IPS-18c (cell line): Measurements from ENCODE around the gene CCNL2.
"Not testable (repeated sequence)": the region's sequence is repeated elsewhere in the genome, so short reads cannot be mapped to it uniquely, and the experiment has no call there.

Experiments
- H3K4me3 ChIP-seq: 2 replicates; pipeline ENCODE4 v1.7.0; 2013; ENCODE audit warnings: low read depth, mild to moderate bottlenecking, low read length, moderate library complexity; ENCODE audit not compliant: insufficient read depth
- H3K9me3 ChIP-seq: one replicate; pipeline ENCODE4 v1.6.1; 2013; ENCODE audit warnings: mild to moderate bottlenecking, low read length, moderate library complexity; ENCODE audit not compliant: control insufficient read depth, insufficient read depth

Gene CCNL2

DNA sequence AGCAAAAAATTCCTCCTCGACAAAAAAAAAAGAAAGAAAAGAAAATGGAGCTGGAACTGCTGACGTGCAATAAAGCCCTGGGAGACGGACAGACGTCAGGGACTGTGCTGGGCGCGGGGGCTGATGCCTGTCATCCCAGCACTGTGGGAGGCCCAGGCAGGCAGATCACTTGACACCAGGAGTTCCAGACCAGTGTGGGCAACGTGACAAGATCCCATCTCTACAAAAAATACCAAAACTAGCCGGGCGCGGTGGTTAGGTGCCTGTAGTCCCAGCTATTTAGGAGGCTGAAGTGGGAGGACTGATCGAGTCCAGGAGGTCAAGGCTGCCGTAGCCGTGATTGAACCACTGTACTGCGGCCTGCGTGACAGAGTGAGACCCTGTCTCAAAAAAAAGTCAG lies 25.6 kb upstream of the CCNL2 start:
- H3K4me3 ChIP-seq, result no peak overlapping the region

DNA sequence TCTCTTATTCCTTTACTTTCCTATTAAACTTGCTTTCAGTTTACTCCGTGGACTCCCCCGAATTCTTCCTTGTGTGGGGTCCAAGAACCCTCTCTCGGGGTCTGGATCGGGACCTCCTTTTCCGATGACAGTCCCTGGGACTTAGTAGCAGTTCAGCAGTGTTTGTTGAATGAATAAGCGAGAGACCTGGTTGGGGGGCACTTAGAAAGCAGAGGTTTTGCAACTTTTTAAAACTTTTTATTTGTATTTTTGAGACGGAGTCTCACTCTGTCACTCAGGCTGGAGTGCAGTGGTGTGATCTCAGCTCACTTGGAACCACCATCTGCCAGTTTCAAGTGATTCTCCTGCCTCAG lies 24.1 kb upstream of the CCNL2 start:
- Histone ChIP-seq H3K4me3 (no peak overlapping the region), H3K9me3 (no peaks in the 10 kb centered on the region)

More for the DNA sequence above, 25.6 kb upstream of the CCNL2 start:
- no peaks in the 10 kb centered on the region for H3K9me3 ChIP-seq

DNA sequence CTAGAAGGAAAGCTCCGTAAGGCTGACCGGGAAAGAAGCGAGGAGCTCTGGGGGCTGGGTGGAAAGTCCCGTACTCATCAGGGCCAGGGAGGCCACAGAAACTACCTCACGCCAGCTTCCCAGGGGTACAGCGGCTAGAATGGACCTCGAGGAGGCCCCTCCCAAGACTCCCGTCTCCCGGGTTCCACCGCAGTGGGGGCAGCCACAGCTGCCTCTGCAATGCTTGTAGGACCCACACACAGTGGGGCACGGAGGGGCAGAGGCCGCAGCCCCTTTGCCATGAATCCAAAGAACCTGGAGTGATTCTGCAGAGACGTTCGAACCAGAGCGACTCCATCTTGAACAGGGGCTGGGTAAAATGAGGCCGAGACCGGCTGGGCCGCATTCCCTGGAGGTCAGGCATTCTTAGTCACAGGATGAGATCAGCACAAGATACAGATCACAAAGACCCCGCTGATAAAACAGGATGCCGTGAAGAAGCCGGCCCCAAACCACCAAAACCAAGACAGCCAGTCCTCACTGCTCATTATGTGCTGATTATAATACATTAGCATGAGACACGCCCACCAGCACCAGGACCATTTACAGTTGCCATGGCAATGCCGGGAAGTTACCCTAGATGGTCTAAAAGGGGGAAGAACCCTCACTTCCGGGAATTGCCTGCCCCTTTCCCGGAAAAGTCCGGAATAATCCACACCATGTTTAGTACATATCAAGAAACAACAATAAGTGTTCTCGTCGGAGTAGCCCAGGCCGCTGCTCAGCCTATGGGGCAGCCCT lies 23.5 kb upstream of the CCNL2 start:
- H3K4me3 ChIP-seq, result no peak overlapping the region

DNA sequence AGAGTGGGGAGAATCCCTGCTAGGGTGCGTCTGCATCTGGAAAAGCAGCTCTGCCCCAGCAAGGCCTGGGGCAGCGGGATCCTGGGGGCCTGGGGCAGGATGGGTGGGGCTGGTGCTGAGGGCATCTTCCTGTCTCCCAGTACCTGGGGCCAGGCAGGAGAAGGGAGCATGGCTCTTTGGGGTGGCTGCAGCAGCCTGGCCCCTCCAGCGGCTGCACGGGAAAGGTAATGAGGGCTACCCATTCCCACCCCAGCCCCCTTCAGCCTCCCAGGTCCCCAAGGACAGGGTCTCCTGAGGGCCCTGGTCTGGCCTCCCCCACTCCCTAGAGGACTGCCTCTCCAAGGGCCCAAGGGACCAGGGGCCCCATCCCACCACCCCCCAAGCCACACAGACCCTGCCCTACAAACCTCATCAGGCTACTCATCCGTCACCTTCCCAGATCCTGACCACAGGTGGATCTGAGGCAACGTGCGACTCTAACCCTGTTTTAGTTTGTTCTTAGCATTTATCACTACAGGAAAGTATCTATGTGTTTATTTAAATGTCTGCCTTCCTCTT lies 22.9 kb upstream of the CCNL2 start:
- Histone ChIP-seq H3K9me3 (no peaks in the 10 kb centered on the region), H3K4me3 (no peak overlapping the region)

More for the DNA sequence above, 23.5 kb upstream of the CCNL2 start:
- H3K9me3 ChIP-seq, result no peaks in the 10 kb centered on the region

DNA sequence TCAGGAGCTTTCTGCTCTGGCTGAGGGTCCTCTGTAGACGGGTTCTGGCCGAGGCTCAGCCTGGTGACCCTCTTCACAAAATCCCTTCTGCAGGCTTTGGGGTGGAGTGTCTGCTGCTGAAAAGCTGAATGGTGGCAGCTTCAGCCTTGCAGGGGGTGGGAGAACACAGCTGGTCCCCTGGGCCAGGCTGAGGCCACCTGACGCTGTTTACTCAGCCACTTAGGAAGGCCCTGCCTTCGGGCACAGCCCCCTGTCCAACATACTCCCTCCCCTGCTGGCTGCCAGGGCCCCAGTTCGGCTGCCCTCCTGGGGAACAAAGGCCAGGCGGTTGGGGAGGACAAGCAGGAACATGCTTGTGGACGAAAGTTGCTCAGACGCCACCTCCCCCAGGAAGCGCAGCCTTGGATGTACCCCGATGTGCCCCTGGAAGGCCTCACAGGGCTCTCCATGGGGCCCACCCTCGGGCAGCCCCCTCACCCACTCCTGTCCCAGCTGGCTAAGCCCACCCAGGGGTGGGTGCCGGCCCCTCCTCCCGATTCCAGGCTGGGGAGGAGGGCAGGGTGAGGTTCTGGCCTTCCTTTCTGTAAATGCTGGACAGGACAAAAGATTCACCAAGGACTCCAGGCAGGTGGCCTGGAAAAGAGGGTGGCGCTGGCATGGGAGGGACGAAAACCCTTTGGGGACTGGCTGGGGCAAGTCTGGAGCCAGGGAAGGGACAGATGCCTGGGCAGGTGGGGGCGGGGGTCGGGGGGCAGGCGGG lies 22.2 kb upstream of the CCNL2 start, which contains the start of gene ANKRD65:
Gene ANKRD65 (minus strand): TSS at position 130 of the 760 bp plus-strand sequence. CDS start 271 bp downstream, outside the sequence.
- Histone ChIP-seq H3K9me3 (no peaks in the 10 kb centered on the region), H3K4me3 (no peak within 1 kb of the TSS)

DNA sequence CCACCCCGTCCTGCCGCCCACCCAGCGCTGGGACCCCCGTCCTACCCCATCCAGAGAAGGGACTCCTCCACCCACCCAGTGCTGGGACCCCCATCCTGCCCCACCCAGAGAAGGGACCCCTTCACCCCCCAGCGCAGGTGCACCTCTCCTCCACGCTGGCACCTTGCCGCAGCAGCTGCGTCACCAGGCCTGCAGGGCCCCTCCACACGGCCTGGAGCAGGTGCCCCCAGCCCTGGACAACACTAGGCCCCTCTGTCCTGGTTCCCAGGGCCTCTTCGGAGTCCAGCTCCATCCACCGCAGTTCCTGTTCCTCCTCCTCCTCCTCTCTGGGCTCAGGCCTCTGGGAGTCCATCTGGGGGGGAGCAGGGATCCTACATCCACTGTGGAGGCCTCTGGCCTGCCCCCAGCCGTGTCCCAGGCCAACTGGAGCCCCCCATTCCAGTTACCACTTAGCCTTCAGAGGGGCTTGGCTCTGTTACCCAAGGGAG lies 21.6 kb upstream of the CCNL2 start:
- H3K4me3 ChIP-seq, result no peak overlapping the region
- H3K9me3 ChIP-seq, result no peaks in the 10 kb centered on the region

DNA sequence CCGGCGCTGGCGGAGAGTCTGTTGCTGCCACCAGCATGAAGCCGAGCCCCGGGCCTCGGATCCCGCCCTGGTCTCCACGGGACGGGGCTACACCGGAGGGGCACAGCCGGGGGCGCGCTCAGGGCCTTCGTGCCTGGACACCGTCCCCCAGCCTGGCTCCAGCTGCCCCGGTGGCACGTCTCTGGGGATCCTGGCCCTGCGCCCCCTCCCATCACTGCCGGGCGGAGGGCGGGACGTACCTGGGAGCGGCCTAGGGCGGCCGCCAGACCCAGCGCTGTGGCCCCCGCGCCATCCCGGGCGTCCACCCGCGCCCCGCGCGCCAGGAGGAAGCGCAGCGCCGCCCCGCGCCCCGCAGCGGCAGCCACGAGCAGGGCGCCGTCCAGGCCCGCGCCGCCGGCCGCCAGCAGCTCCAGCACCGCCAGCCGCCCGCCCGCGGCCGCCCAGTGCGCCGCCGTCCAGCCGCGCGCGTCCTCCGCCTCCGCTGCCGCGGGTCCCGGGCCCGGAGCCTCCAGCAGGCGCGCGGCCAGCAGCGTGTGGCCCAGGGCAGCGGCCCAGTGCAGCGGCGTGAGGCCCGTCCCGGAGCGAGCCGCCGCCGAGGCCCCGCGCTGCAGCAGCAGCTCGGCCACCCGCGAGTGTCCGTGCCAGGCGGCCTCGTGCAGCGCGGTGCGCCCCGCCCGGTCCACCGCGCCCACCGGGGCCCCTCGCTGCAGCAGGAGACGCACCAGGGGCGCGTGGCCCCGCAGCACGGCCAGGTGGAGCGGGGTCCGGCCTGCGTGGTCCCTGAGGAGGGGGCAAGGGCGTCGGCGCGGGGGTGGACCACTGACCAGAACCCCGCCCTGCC lies 20.9 kb upstream of the CCNL2 start:
- H3K4me3 ChIP-seq, result no peak overlapping the region
- no peaks in the 10 kb centered on the region for H3K9me3 ChIP-seq

DNA sequence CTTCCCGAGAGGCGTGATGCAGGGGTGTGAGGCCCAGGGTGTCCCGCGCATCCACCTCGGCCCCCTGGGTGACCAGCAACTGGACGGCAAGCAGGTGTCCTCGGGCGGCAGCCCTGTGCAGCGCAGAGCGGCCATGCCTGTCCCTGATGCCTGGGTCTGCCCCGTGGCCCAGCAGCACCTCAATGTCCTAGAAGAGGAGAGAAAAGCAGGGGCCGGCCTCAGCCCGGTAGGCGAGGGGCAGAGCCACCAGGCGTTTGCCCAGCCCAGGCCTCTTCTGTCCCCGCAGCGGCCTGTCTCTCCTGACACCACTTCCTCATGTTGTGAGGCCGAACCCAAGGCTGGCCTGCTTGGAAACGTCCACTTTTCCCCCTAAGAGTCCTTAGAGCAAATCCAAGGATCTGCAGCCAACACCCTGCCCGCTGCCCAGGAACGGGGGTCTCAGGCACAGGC lies 20.3 kb upstream of the CCNL2 start:
- Histone ChIP-seq H3K9me3 (no peaks in the 10 kb centered on the region), H3K4me3 (no peak overlapping the region)

DNA sequence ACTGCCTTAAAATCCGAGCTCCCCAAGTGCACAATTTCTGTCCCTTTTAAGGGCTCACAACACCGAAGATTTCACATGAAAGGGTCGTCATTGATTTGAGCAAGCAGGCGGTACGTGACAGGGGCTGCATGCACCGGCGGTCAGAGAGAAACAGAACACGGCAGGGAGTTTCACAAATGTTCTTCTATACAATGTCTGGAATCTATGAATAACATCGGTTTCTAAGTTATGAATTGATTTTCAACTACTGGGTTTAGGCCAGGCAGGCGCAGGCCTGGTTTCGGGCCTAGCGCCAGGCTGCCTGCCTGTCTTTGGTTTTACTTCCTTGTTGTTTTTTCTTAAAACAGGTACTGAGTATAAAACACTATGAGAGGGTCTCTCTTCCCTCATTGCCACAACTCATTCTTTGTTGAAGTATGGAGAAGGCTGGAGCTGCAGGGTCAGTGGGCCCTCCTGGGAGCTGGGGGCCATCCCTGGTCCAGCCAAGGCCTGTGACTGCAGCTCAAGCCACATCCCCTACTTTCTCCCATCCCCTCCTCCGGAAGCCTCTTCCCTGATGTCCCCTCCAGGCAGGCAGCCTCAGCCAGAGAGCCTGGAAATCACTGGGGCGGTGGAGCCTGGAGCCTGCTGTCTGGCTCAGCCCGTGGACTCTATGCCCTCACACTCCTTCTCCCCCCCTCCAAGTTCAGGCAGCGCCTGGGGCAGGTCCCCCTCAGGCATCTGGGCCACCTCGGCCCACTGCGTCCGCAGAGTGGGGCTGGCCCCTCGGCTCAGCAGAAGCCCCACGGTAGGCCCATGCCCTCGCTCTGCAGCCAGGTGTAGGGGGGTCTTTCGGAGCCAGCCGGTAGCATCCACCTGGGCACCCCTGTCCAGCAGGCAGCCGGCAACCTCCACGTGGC lies 19.6 kb upstream of the CCNL2 start:
- Histone ChIP-seq H3K4me3 (no peak overlapping the region), H3K9me3 (no peaks in the 10 kb centered on the region)

DNA sequence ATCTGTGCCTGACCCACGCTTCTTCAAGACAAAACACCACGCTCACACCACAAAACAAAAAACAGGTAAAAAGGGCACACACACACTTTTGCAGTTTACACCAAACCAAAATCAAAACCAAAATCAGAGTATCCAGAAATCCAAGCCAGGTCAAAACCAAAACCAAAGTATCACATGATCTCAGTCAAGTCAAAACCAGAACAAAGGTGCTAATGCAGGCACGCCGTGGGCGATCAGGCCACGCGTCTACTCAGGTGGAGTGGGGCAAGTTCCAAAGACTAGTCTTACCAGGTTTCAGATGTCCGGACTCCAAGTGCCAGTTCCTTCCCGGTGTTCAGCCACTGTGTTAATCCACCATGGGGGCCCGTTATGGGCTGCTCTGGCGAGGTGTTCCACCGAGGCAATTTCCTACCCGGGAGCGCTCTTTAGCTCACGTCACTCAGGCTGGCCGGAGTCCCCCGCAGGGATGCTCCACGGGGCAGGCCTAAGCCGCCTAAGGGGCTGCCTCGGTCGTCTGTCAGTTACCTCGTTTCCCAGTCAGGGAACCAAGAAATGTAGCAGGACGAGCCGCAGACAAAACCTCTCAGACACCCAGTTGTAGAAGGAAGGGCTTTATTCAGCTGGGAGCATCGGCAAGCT lies 18.8 kb upstream of the CCNL2 start:
- H3K4me3 ChIP-seq, result not testable (repeated sequence)

DNA sequence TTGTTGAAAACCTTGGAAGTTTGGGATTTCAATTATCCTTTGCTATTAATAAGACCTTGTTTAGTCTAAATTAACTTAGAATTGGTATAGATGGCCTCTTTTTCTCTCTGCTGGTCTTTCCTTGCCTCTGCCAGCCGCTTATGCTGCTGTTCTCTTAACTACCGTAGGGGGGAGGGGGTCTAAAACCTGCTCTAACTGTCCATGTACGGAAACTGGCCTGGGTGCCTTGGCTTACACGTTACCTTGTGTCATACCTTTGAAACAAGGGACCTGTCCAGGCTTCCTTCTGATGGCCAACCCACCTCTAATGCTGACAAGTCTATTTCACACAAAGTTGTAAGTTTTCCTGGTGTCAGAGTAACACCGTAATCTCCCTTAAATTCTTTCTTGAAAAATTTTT lies 18.3 kb upstream of the CCNL2 start:
- H3K4me3 ChIP-seq, H3K9me3 ChIP-seq: not testable (repeated sequence)

More for the DNA sequence above, 18.8 kb upstream of the CCNL2 start:
- H3K9me3 ChIP-seq, result not testable (repeated sequence)

DNA sequence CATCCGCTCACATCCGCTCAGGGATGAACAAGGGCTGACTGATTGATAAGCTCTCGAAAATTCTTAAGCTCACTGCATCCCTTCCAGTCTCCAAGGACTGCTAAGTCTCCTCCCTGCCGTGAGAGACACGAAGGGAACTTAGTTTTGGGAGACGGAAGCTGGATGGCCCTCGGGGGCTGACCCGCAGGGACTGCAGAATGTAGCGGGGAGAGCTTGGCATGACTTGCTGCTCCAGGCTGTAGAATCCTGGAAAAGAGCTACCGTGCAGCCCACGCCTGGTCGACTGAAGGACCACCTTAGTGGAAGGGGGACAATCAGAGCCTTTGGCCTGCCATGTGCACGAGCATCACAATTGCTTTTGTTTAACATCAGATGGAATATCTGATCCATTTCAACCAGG lies 16.6 kb upstream of the CCNL2 start:
- no peak overlapping the region for H3K4me3 ChIP-seq
- H3K9me3 ChIP-seq, result peaks cover 4% of the 10 kb centered on the region

DNA sequence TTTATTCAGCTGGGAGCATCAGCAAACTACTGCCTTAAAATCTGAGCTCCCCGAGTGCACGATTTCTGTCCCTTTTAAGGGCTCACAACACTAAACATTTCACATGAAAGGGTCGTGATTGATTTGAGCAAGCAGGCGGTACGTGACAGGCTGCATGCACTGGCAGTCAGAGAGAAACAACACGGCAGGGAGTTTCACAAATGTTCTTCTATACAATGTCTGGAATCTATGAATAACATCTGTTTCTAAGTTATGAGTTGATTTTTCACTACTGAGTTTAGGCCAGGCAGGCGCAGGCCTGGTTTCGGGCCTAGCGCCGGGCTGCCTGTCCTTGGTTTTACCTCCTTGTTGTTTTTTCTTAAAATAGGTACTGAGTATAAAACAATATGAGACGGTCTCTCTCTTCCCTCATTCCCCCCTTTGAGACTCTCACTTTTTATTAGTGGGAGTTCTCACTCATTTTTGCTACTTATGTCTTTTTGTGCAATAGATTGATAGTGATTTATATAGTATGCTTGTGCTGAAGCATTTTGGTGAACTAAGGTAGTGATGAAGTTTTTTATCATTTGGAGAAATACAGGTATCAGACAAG lies 13.3 kb upstream of the CCNL2 start:
- not testable (repeated sequence) for H3K4me3 ChIP-seq, H3K9me3 ChIP-seq

DNA sequence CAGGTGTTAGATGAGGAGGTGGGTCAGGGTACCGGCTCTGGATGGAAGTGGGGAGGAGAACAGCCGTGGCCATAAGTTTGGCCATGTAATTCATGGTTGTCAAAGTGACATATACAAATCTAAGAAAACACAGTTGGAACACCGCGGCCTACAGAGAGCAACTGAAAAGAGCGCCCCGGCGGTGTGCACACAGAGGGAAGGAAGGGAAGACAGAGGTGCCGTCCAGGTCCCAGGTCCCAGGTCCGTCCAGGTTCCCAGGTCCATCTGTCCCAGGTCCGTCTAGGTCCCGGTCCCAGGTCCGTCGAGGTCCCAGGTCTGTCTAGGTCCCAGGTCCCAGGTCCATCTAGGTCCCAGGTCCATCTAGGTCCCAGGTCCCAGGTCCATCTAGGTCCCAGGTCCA lies 12.5 kb upstream of the CCNL2 start:
- Histone ChIP-seq H3K4me3 (no peak overlapping the region), H3K9me3 (peaks cover 4% of the 10 kb centered on the region)

DNA sequence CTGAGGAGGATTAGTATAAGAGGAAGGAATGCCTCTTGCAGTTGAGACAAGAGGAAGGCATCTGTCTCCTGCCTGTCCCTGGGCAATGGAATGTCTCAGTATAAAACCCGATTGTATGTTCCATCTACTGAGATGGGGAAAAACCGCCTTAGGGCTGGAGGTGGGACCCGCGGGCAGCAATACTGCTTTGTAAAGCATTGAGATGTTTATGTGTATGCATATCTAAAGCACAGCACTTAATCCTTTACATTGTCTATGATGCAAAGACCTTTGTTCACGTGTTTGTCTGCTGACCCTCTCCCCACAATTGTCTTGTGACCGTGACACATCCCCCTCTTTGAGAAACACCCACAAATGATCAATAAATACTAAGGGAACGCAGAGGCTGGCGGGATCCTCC lies 11.1 kb upstream of the CCNL2 start:
- peak overlapping the region; percentile 20; the same call in 1 of the 2 replicates for H3K4me3 ChIP-seq
- not testable (repeated sequence) for H3K9me3 ChIP-seq
